ENCODE data around the gene MKNK2.

The MKNK2 gene

DNA sequence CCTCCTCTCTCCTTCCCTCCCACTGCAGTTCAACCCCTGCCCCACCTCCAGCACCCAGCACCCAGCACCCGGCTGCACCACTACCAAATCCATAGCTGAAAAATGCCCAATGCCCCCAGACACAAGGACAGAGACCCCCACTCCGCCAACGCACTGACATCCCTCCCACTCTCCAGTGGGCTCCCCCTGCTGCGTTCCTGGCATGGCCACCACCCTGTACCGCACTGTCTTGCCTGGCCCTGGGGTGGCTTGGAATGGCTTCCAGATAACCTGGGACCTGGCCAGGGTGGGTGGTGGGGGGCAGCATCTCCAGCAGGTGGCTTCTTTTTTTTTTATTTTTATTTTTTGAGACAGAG, 5.8 kb upstream of the MKNK2 start:
- no peak for DNase-seq

DNA sequence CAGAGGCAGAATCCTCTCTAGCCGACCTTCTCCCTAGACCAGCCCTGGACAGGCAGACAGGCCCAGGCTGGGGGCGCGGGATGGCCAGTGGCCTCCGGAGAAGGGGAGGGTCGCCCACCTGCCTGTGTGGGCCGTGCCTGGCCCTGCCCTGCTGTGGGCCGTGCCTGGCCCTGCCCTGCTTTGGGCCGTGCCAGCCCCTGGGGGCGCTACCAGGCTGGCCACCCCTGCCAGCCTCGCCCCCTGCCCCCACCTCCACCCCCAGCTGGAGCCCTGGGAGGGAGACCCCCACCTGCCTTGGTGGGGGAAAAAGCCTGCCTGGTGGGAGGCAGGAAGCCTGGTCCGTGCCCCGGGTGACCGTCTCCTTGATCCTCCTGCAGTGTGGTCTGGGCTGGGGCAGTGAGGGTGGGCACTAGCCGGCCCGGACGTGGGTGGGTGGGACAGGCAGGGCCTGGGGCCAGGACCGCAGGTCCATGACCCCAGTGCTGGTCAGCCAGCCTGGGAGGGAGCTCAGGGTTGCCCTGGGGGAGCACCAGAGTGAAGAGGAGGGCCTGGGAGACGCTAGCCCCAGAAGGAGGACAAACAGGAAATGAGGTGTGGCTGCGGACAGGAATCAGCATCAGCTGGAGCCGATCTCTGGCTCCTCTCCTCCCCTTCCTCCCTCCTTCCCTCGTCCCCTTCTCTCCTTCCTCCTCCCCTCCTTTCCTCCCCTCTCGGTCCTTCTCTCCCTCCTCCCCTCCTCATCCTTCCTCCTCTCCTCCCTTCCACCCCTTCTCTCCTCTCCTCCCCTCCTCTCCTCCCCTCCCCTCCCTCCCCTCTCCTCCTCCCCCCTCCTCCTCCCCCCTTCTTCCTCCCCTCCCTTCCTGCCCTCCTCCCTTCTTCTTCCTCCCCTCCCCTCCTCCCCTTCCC, 5.1 kb upstream of the MKNK2 start:
- no peak for DNase-seq

DNA sequence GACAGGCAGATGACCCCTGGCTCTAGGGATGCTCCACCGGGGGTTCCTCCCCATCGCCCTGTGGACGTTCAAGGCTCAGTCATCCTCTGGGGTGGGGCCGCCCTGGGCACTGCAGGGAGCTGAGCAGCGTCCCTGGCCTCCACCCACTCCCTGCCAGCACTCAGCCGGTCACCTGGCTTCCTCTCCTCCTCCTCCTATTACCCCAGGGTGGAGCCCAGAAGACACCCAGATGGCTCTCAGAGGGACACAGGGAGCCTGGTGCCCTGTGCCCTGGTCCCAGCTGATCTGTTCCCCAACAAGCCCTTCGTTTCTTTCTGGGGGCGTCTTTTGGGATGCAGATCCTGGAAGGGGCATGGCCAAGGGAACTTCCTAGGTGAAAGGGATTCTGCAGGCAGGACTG, 3.7 kb upstream of the MKNK2 start:
- no peak for DNase-seq

DNA sequence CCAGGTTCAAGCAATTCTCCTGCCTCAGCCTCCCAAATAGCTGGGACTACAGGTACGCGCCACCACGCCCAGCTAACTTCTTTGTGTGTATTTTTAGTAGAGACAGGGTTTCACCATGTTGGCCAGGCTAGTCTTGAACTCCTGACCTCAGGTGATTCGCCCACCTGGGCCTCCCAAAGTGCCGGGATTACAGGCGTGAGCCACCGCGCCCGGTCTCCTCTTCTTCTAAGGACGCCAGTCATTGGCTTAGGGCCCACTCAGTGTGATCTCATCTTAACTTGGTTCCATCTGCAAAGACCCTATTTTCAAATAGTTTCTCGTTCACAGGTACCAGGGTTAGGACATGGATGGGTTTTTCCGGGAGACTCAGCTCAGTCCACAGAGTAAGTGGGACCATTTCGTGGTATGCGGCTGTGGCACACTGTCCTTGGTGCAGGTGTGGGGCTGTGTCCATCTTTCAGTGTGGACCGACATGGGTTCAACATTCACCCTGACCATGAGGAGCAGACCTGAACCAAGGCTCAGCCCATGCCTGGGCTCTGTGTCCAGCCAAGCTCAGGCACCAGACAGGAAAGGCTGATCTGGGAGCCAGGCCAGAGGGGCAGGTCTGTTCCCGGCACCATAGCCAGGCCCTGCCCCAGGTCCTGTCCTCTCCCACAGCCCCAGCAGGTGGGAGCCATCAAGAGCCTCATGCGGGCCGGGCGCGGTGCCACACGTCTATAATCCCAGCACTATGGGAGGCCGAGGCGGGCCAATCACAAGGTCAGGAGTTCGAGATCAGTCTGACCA, 2.8 kb upstream of the MKNK2 start:
- no peak for DNase-seq

DNA sequence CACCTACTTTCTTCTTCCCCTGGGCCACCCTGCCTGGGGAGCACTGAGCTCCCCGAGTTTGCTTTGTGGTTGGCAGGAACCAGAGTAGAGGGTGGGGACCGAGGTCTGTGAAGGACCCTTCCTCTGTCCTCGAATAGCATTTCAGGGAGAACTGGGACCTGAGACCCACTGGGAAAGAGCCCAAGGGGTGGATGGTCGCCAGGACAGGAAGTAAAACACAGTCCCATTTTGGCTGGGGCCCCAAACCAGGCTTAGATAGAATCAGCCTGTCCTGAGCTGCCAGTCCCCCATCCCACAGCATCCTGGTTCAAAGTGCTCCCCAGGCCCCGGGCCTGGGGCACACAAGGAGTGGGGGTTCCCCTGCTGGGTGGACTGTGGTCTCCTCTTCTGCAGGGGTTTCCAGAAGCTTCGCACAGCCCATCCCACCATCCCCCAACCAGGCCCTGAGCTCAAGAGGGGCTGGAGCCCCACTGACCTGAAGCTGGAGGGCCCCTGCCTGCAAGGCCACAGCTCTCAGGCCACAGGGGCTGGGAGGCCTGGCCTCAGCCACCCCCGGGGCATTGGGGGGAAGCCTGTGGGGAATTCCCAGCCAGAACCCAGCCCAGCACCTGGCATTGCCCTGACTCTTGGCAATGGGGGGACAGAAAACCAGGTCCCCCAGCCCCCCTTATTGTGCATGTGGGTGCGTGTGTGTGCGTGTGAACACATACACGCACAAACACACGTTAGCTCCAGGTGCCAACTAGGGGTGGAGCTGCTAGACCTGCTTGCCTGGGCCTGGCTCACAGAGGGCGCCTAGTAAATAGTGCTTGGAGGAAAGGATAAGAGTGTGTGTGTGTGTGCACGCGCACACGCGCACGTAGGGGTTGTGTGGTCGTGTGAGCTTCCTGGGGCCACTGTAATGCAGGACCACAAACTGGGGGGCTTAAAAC, 995 bp upstream of the MKNK2 start:
- peak; percentile 37 for DNase-seq

DNA sequence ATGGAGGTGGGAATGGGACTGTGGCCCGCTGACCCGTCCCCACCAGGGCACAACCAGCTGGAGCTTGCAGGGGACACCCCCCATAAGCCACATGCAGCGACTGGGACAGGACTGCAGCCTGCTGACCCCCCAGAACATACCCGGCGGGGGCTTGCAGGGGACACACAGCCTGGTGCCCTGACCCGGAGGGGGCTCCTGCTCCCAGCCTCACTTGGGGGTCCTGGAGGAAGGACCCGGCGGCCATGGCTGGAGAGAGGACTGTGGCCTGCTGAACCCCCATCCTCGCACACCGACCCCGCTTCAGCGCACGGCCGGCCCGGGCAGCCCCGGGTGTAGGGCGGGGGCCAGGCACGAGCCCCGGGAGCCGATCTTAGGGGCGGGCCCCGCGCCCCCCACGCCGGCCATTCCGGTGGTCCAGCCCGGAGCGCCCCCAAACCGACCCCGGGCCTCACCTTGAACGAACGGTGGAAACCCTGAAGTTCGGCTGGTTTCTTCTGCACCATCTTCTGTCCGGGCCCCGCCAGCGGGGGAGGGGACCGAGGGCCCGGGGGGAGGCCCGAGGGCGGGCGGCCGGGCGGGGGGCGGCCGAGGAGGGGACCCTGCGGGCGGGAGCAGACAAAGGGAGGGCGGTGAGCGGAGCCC, 574 bp downstream of the MKNK2 start:
- DNase-seq: no peak

DNA sequence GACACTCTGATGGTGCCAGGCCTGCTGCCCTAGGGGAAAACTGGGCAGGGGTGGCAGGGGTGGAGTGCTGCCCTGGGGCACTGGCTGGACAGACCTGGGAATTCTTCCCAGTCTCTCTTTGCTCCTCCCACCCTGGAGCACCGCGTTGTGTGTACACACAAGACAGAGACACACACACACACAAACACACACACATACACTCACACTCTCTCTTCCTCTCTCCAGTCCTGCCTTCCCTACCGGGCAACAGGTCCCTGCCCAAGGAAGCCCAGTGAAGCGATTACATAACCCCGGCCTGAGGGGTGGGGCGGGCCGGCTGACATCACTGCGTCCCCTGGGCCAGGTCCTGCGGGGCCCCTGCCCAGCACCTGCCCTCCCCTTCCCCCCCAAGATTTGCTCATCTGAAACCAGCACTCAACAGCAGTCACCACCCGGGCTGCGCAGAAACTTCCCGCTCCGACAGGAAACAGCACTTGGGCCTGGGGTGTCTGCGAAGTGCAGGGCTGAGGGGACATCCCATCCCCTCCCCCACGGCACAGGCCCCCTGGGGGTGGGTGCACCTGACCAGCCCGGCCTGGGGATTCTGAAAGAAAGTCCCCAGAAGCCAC, 1.2 kb downstream of the MKNK2 start:
- peak; percentile 62 for DNase-seq

DNA sequence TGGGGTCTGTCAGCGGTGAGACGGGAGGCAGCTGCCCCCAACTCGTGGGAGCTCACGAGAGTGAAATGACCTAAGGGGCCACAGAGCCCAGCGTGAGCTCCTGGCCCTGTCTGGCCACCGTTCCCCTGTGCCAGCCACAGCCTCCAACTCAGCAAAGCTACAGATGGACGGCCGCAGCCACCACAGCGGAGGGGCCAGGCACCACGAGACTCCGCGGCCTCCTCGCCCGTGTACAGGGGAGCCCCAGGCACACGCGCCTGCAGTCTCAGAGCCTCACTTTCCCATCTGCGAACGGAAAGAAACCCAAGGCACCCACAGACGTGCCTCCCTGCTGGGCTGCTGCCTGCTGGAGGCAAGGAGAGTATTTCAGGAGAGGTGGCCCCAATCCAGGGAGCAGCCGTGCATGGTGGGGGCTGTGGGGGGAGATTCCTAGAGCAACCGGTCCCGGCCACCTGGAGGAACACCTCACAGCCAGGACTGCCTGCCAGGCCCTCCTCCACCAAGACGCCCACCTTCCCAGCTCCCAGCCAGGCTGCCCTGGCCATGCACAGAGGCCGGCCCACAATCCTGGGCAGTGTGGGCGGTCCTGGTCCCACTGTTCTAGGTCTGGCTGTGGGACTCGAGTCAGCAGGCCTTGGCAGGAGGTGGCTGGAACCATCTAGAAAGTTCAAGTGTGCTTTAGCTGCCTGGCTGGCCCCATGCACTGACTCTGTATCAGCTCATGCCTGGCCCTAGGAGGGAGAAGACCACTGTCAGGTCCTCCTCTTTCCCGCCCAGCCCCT, 1.9 kb downstream of the MKNK2 start:
- DNase-seq: no peak

DNA sequence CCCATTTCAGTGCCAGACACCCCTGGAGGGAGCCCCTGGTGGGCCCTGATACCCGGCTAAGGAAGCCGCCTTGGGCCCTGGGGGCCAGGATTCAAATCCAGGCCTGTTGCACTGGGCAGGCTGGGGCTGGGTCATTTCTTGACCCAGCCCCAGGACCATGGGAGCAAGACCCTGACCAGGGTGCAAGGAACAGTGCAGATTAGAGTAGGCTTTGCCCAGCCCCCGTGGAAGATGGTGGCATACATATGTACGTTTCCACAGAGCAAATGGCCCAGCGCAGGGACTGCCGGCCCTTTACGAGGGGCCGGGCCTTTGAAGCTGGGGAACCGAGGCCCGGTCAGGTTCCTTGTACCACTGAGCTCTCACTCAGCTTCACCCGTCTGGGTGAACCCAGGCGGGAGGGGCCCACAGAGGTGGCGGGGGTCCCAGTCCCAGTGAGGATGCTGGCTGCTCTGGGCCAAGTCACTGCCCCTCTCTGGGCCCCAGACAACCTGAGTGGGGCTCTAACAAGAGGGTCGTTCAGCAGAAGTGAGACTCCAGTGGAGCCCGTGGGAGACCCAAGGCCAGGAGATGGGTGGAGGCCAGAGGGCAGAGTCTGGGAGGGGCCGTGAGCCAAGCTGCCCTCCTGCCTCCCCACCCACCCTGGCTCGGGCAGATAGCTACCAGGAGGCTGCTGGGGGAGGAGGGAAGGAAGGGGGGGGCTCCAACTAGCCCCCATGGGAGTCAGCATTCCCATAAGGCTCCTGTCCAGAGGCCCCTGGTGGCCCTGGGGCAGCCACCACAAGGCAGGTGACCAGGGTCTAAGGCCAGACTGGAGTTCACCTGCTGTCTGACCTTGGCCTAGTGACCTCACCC, 2.7 kb downstream of the MKNK2 start:
- no peak for DNase-seq

DNA sequence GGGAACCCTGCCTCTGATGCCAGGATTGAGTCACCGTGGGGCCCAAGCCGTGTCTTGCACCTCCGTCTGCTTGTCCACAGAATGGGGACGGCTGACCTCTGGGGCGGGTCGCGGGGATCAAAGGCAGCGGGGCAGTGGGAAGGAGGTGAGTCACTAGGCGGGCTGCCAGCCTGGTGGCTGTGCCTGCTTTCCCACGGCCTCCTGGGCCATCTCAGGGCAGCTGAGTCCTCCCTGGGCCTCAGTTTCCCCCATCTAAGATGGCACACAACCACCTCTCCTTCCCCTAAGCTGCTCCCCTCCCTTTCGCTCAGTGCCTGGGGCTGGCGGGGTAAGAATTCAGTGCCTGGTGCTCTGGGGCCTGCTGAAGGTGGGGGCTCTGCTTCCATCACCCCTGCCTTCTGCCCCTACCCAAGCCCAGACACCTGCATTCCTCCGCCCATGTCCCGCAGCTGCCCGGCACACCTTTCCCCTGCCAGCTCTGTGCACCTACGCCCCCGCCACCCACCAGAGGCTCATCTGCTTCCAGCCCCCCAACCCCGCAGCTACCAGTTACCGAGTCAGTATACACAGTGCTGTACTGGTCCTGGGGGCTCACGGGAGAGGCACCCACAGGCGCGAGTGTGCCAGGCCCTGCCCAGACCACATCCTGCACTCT, 3.5 kb downstream of the MKNK2 start:
- no peak for DNase-seq

DNA sequence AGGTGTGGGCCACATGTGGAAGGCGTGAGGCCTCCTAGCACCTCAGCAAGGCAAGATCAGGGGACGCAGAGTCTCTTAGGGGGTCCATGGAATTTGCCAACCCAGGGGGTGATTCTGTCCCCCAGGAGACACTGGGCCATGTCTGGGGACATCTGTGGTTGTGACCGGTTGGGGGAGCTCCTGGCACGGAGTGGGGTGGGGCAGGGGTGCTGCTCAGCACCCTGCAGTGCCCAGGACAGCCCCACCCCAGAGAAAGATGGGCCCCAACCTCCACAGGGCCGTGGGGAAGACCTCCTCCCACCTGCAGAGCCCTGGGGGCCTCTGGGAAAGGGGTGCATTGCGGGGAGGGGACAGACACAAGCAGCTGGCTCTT, 4.0 kb downstream of the MKNK2 start:
- no peak for DNase-seq

DNA sequence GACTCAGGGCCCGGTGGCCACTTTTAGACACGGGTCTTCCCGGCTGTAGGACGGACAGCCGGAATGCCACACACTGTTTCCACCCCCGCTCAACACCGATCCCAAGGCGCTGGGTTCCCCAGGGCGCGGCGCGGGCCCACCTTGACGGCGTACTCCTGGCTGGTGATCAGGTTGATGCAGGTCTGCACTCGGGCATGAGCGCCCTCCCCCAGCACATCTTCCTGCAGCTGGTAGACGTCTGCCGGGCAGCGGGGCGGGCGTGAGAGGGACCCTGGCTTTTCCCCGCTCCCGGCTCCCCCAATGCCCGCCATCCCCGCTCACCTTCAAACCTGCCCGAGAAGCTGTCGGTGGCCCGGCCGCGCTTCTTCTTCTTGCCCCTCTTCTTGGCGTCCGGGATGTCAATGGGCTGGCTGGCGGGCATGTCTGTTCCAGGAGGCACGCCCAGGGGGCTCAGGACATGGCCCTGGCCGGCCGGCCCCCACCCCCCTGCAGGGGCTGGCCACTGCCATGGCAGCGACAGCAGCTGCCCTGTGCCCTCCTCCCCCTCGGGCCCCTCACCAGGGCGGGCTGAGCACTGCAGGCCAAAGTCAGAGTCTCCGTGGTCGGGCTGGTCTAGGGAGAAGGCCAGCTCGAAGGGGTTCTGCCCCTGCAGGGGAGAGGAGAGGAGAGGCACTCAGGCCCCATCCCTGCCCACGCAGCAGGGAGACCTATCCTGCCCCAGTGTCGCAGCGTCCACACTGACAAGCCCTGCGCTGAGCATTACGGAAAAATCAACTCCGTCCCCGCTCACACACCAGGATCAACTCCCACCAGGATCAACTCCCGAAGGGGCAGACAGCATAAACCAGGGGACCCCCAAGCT, 4.8 kb downstream of the MKNK2 start:
- DNase-seq: no peak

DNA sequence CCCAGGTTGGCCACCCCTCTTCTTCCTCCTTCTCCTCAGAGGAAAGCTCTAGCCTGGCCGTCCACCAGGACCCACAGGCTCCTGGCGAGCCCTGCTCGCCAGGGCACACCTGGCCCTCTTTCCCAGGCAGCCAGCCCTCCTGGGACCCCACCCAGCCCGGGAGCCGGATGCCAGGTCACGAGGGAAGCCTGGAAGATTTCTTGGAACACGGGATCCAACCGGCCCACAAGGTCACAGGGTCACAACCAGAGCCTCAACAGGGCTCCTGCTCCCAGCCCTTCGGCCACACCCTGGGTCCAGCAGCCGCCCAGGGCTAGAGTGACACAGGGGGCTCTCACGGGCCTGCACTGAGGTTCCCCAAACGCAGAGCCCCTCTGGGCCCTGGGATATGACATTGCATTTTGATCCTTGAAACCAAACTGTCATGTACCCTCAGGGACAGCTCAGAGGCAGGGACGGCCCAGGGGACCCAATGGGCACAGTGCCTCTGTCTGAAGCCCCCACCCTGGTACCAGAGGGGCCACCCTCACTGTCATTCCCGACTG, 5.5 kb downstream of the MKNK2 start:
- no peak for DNase-seq

DNA sequence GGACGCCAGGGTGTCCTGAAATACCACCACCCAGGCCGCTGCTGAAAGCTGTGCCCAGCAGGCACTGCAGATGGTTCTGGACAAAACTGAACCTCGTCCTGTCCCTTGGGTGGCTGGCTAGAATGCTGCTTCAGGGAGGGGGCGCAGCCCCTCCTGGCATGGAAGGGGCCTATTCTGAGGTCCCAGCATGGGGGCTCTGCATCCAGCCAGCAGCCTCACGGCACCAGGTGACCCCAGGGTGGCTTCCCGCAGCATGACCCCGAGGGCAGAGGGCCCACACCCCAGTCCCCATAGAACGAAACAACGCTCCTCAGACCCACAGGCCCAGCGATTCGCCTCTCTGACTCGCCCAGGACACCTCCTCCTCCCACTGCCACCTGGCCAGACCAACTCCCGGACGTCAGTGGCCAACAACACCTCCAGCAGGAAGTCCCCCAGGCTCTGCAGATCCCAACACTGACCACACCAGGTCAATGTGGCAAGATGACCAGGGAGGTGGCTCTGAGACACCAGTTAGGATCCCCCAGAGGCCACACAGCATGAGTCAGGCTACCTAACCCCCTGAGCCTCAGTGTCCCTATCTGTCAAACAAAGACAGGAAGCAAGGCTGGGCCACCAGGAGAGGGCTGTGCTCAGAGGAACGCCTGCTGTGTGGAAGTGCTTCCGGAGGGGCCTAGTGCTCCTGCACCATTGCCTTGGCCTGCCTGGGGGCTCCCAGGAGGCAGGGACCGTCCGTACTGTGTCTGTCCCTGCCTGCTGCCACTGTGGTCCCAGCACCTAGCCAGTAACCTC, 6.1 kb downstream of the MKNK2 start:
- no peak for DNase-seq

DNA sequence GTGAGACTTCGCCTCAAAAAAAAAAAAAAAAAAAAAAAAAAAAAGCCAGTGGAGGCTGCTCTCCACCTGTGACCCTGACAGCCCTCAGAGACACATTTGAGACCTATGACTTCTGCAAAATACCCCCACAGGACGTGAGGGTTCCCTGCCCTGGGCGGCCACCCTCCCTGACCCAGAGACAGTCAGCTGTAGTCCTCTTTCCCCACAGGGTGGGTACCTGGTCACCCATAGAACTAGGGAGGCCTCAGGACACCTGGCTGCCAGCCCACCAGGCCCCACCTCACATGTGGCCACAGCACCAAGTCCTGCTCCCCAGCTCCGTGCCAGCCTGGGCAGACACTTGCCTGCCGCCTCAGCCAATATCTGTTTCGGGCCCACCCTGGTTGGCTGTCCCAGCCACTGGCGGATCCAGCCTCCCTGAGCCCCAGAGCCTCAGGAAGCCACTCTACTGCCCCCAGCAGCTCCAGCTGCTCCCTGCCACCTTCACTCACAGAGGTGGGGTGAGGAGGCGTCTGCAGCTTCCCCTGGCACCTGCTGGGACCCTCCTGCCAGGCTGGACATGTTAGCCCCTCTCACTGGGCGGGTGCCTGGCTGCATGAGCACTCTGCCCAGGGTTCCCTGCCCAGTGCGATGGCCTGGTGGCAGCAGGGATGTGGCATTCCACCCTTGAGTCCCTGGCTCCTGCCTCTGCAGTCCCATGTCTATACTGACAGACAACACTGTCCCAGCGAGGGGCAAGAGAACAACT, 6.9 kb downstream of the MKNK2 start:
- DNase-seq: no peak

DNA sequence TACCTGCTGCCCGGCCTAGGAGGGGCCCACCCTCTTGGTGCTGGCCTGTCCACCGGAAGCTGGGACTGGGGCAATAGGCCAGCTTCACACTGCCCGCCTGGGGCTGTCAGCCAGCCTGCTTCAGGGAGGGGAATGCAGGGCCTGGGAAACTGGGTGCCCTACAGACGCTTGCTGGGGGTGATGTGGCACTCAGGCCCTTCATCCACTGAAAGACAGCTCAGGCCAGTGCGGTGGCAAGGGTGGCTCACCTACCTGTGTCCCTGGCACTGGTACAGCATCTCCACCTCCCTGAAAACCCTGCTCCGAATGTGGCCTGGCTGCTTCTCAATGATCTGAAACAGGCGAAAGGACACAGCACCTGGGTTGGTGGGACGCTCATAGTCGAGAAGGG, 7.8 kb downstream of the MKNK2 start:
- DNase-seq: no peak

Measured in stimulated activated CD4-positive, alpha-beta T cell treated with anti-CD3 and anti-CD28 coated beads, Interleukin-4, amount 100 ng/mL, for 24 hours (primary cell).